Esophagus muscularis mucosa (tissue), 3 donors: ENCODE measurements around the gene FGF8.

Experiments
- CTCF ChIP-seq, 3 experiments: fragments of 200-600 bp in 2 of 3; fragments of 450-650 bp in 1 of 3; sonication (generic) in 2 of 3; IDR thresholded peaks; one replicate each; pipeline ENCODE4 v1.5.1; 2017 to 2019; ENCODE audit warnings: antibody characterized with exemption in 3 of 3, mild to moderate bottlenecking in 2 of 3, moderate library complexity in 1 of 3
- POLR2A ChIP-seq: fragments of 450-650 bp; IDR thresholded peaks from one replicate; pipeline ENCODE4 v1.6.1; 2017; ENCODE audit warnings: antibody characterized with exemption, moderate library complexity, mild to moderate bottlenecking, low read depth
- POLR2AphosphoS5 ChIP-seq, 2 donors: sonication (generic); formaldehyde crosslinking; IDR thresholded peaks; one replicate each; pipeline ENCODE4 v1.6.1; 2017; ENCODE audit warnings: antibody characterized with exemption in 2 of 2

DNA sequence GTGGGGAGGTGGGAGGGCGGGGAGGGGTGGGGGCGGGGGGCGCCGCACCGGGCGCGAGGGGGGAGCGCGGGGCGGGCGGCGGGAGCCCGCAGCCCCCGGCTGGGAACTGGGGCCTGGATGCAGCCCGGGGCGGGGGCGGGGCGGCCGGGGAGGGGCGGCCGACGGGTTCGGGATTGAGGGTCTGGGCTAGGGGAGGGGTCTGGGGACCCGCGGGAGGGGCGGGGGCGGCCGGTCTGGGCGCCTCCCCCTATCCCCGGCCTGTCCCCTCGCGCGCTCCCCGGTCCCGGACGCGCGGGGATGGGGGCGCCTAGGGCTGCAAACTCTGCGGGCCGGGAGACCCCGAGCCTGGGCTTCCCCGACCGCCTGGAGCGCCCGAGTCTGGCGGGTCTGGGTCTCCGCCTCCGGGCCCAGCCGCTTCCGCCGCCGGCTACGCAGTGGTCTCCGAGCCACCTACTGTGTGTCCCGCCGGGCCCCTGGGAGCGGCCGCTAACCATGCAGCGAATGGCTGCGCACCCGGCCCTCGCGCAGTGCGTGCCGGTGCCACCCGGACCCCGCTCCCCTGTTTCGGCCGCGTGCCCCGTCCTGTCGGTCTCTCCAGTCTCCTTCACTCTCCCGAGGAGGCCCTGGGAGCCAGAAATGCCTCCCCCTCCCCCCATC, 375 bp upstream of the FGF8 start:
- TF ChIP-seq CTCF (IDR thresholded peaks at IDR 0.05) (no peak), POLR2A (no peak), POLR2AphosphoS5 (IDR thresholded peaks at IDR 0.05) (no peak)
